ENCODE data around the gene FRK. TPM values are rescaled to one million over a fixed set of nuclear protein-coding genes. Genes with fewer than 3 reads are reported as not detected.

Gene FRK
- polyA plus RNA-seq, 1 experiment = 0.02 TPM

- H3K36me3 ChIP-seq (ENCODE audit: control insufficient read depth, insufficient read depth, low read length) = no peaks in the 10 kb centered on the region
- ChIA-PET CTCF (interaction anchor here (0.7 to 2.0 kb wide), 2 partner anchors 31 to 36 kb away, joined by 3 to 4 read pairs; no protein-coding TSS in a partner anchor), POLR2A (no interaction called here)
- DNase-seq (ENCODE audit: low read depth) = no peak
- H3K4me3 ChIP-seq (ENCODE audit: low read depth, low read length) = no peak overlapping the region
- TF ChIP-seq, protein P1, sequence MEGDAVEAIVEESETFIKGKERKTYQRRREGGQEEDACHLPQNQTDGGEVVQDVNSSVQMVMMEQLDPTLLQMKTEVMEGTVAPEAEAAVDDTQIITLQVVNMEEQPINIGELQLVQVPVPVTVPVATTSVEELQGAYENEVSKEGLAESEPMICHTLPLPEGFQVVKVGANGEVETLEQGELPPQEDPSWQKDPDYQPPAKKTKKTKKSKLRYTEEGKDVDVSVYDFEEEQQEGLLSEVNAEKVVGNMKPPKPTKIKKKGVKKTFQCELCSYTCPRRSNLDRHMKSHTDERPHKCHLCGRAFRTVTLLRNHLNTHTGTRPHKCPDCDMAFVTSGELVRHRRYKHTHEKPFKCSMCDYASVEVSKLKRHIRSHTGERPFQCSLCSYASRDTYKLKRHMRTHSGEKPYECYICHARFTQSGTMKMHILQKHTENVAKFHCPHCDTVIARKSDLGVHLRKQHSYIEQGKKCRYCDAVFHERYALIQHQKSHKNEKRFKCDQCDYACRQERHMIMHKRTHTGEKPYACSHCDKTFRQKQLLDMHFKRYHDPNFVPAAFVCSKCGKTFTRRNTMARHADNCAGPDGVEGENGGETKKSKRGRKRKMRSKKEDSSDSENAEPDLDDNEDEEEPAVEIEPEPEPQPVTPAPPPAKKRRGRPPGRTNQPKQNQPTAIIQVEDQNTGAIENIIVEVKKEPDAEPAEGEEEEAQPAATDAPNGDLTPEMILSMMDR (IDR thresholded peaks at IDR 0.05; ENCODE audit: insufficient read depth, low read depth, low read length) = no peak
- H3K27me3 ChIP-seq (ENCODE audit: control insufficient read depth, insufficient read depth, low read length) = no peaks in the 10 kb centered on the region
These were observed 6.1 kb upstream of the FRK start for GRCh38 chr6:116066789-116067188.

DNA sequence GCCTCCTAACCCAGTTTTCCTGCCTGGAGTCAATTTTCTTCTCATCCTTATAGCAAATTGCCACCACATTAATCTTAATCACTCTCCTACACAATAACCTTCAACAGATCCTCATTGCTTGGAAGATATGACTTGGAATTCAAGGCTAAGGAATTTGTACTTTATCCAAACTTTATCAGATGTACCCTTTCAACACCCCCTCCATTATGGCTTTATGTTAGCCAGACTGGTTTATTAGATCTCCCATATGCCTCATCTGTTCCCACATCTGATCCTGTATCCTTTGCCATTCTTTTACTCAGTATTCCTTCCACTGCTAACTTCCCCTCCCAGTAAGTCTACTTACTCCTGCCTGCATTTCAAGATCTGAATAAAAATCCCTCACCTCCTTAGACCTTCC, 4.0 kb upstream of the FRK start:
- TF ChIP-seq, protein P1 (IDR thresholded peaks at IDR 0.05; ENCODE audit: insufficient read depth, low read depth, low read length) = no peak
- Histone ChIP-seq H3K4me3 (ENCODE audit: low read depth, low read length) (no peak overlapping the region), H3K36me3 (ENCODE audit: control insufficient read depth, insufficient read depth, low read length) (no peaks in the 10 kb centered on the region), H3K27me3 (ENCODE audit: control insufficient read depth, insufficient read depth, low read length) (no peaks in the 10 kb centered on the region)
- DNase-seq (ENCODE audit: low read depth) = no peak
- POLR2A ChIA-PET = no interaction called here
- CTCF ChIA-PET = no interaction called here

GRCh38 chr6:116062496-116062895, 1.8 kb upstream of the FRK start:
- ChIA-PET CTCF (interaction anchor here (2.7 kb wide), 1 partner anchor 11 kb away, joined by 10 read pairs; no protein-coding TSS in a partner anchor), POLR2A (no interaction called here)
- H3K27me3 ChIP-seq (ENCODE audit: control insufficient read depth, insufficient read depth, low read length) = no peaks in the 10 kb centered on the region
- no peak overlapping the region for H3K4me3 ChIP-seq (ENCODE audit: low read depth, low read length)
- DNase-seq (ENCODE audit: low read depth) = no peak
- no peaks in the 10 kb centered on the region for H3K36me3 ChIP-seq (ENCODE audit: control insufficient read depth, insufficient read depth, low read length)
- TF ChIP-seq, protein P1 (IDR thresholded peaks at IDR 0.05; ENCODE audit: insufficient read depth, low read depth, low read length) = no peak

GRCh38 chr6:116059713-116060571, 749 bp downstream of the FRK start:
- TF ChIP-seq, protein P1 (IDR thresholded peaks at IDR 0.05; ENCODE audit: insufficient read depth, low read depth, low read length) = no peak
- no peak for DNase-seq (ENCODE audit: low read depth)
- no peaks in the 10 kb centered on the region for H3K27me3 ChIP-seq (ENCODE audit: control insufficient read depth, insufficient read depth, low read length)
- no peak overlapping the region for H3K4me3 ChIP-seq (ENCODE audit: low read depth, low read length)
- ChIA-PET CTCF (interaction anchor here (0.9 to 2.7 kb wide), 4 partner anchors 8 to 24 kb away, joined by 3 to 10 read pairs (median 4); no protein-coding TSS in a partner anchor), POLR2A (no interaction called here)
- no peaks in the 10 kb centered on the region for H3K36me3 ChIP-seq (ENCODE audit: control insufficient read depth, insufficient read depth, low read length)

- CTCF ChIA-PET = no interaction called here
- H3K36me3 ChIP-seq (ENCODE audit: control insufficient read depth, insufficient read depth, low read length) = no peaks in the 10 kb centered on the region
- POLR2A ChIA-PET = no interaction called here
- no peaks in the 10 kb centered on the region for H3K27me3 ChIP-seq (ENCODE audit: control insufficient read depth, insufficient read depth, low read length)
- no peak overlapping the region for H3K4me3 ChIP-seq (ENCODE audit: low read depth, low read length)
- DNase-seq (ENCODE audit: low read depth) = no peak
- TF ChIP-seq, protein P1 (IDR thresholded peaks at IDR 0.05; ENCODE audit: insufficient read depth, low read depth, low read length) = no peak
These were observed 2.9 kb downstream of the FRK start for GRCh38 chr6:116057766-116058165.
